T-helper 2 cell treated with Interferon-gamma antibody and Interleukin-4, amounts not matched to agents 100 ng/mL and 5 ng/mL, for 36 hours (primary cell): Measurements from ENCODE around the gene CREB1. TPM values are rescaled to one million over a fixed set of nuclear protein-coding genes. Genes with fewer than 3 reads are reported as not detected.

ENCODE experiments used
- intact Hi-C: fragments of 100-400 bp; cut with micrococcal nuclease; formaldehyde crosslinking; loops from one replicate; pipeline ENCODE4 v1.15.1; 2023
- total RNA-seq: library from RNA; stranded (reverse); gene quantifications from 2 replicates; pipeline ENCODE4 v1.2.3, GENCODE V29; 2022

Gene CREB1
- total RNA-seq, 1 donor from 2014 or later, result 111 TPM

DNA sequence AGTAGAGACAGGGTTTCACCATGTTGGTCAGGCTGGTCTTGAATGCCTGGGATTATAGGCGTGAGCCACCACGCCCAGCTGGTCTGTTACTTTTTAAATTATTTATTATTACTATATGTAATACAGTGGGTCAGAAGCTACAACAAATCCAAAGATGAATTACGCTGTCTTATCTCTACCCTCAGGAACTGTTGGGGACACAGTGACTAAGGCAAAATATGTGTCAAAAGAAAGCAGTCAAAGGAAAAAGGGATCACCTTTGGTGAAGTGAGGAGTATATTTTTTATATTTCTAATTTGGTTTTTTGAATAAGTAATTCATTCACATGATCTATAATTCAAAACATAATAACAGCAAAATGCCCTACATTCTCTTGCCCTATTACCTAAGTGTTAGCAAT, 4.7 kb downstream of the CREB1 start:
- intact Hi-C loops, result loop anchor here (10.0 kb wide), 1 partner anchor 1450 kb away; the partner anchor contains the start of gene INO80D

- intact Hi-C loops, result loop anchor here (10.0 kb wide), 1 partner anchor 1455 kb away; the partner anchor contains the start of gene INO80D
These were observed 9.7 kb downstream of the CREB1 start for GRCh38 chr2:207539470-207539869.

DNA sequence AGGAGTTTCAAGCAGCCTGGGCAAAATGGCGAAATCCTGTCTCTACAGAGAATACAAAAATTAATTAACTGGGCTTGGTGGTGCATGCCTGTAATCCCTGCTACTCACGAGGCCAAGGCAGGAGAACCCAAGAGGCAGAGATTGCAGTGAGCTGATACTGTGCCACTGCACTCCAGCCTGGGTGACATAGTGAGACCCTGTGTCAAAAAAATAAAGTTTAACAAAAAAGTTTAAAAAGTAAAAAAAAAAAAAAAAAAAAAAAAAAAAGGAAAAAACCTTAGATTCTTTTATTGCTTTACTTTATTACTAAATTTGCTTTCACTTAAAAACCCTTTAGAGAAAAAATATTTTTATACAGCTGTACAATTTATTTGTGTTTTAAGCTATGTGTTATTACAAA, 10.7 kb downstream of the CREB1 start:
- intact Hi-C loops, result no loop called here

DNA sequence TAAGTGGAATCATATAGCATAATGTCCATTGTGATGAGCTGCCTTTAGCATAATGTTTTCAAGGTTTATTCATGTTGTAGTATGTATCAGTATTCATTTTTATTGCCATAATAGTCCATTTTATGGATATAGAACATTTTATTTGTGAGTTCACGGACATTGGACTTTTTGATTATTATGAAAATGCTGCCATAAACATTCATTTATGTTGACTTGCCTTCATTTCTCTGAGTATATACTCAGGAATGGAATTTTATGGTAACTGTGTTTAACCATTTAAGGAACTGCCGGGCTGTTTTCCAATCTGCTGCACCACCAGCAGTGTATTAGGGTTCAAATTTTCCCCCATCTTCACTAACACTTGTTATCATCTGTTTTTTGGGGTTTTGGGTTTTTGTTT, 12.2 kb downstream of the CREB1 start:
- intact Hi-C loops, result no loop called here

DNA sequence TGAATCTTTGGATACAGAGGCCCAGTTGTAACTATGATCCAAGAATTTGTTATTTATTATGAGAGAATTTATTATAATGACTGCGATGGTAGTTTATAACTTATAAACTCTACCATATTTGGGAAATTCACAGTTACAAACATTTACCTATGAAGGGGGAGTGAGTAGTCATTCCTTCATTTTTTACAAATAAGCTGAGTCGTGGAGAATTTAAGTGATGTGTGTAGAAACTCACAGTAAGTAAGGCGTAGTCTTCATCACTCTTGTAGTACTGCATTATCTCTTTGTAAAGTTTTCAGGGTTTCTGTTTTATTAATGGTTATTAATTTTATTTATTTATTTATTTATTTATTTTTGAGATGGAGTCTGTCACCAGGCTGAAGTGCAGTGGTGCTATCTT, 13.5 kb downstream of the CREB1 start:
- intact Hi-C loops, result no loop called here

- intact Hi-C loops, result no loop called here
These were observed 17.1 kb downstream of the CREB1 start for GRCh38 chr2:207546822-207547221.

DNA sequence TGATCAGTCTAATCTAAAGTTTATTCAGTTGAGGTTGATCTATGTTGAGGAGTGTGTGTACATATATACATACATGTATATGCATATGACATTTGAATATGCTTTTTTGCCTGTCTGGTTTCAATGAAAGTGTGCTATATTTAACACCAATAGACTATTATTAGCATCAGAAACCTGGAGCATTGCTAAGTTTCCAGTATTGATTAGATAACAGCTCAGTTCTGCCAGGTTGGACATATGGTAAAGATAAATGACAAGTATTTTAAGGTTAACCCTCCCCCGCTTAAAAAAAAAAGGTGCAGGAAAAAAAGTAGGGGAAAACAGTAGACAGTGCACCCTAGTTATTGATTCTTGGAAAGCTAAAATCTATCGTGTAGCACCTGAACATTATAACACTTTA, 19.4 kb downstream of the CREB1 start:
- intact Hi-C loops, result no loop called here

- intact Hi-C loops, result no loop called here
These were observed 28.3 kb downstream of the CREB1 start for GRCh38 chr2:207558079-207558491.

GRCh38 chr2:207561386-207562080, 31.8 kb downstream of the CREB1 start:
- intact Hi-C loops, result no loop called here

DNA sequence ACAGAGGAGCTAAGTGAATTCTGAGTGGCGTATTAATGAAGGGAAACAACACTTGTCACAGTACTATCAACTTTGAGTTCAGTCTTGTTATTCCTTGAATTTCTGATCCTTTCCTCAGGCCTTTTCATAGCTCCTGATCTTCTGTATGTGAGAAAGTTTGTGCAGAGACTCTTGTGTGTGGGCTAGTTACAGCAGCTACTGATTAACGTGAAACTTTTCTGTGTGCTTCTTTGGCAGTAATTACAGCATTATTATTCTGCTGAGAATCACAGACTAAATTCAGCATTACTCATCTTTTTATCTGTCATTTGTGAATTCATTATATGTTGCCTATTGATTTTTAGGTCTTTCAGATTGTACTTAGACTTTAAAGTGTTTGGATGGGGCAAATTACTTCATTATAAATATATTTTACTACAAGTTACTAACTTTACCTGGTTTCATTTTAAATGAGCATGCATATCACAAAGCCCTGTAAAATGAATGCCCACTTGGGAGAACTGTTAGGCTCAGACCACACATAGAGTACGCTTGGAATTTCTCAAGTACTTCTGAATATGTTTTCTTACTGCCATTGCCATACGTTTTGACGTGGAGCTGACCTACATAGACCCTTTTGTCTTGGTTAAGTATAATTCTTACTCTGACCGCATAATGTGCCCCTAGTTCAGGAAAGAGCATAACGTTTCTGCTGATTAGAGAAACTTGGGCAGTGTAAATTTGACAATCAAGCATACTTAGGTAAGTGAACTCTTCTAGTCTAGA, 36.2 kb downstream of the CREB1 start:
- intact Hi-C loops, result no loop called here

DNA sequence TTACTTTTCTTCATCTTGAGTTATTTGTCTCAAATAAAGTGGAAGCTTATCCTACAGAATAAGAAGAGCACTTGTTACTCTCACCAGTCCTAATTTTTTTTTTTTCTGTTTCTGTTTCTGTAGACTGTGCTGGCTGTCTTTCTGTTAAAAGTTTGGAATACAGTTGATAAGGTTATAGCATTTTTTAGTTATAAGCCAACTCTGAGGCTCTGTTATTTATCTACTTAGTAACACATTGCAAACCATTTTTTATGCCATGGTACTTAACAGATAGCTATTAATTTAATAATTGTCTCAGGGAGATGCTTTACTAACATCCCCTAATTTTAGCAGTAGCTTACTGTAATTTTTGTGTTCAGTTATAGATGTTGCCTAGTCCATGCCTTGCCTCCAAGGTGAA, 37.9 kb downstream of the CREB1 start:
- intact Hi-C loops, result no loop called here

- intact Hi-C loops, result loop anchor here (2.0 kb wide), 1 partner anchor 41 kb away; no protein-coding TSS in a partner anchor
These were observed 41.6 kb downstream of the CREB1 start for GRCh38 chr2:207571370-207571769.

DNA sequence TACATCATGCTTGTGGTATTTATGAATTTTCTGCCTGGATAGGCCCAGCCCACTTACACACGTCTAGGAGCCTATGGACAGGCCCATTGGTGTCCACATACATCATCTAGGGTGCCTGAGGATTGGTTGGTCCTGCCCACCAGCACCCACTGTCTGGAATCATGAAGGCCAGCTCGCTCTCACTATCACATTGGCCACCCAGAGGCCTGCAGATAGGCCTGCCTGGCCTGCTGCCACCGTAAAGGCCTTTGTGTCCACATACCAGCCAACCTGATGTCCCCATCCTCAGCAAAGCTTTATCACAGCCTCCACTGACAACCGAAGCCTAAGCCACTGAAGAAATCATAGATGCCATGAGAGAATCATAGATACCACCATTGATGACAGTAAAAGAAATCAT, 55.2 kb downstream of the CREB1 start:
- intact Hi-C loops, result loop anchor here (5.0 kb wide), 1 partner anchor 37 kb away; no protein-coding TSS in a partner anchor

DNA sequence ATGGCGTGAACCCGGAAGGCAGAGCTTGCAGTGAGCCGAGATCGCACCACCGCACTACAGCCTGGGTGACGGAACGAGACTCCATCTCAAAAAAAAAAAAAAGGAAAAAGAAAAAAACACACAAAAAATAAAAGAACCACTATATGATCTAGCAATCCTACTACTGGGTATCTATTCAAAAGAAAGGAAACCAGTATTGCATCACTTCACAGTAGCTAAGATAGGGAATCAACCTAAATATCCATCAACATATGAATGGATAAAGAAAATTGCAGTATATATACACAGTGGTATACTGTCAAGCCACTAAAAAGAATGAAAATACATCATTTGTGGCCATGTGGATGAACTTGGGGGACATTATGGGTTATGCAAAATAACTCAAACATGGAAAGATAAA, 57.5 kb downstream of the CREB1 start:
- intact Hi-C loops, result loop anchor here (5.0 kb wide), 1 partner anchor 35 kb away; no protein-coding TSS in a partner anchor

DNA sequence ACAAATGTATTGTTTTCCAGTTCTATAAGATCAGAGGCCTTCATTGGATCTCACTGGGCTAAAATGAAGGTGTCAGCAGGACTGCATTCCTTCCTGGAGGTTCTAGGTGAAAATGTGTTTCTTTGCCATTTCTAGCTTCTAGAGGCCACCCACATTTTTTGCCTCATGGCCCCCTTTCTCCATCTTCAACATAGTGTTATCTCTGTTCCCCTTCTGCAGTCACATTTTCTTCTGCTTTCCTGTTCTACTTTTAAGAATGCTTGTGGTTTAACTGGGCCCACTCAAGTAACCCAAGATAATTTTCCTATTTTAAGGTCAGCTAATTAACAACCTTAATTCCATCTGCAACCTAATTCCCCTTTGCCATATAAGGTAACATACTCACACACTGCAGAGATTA, 59.4 kb downstream of the CREB1 start:
- intact Hi-C loops, result loop anchor here (5.0 kb wide), 1 partner anchor 33 kb away; no protein-coding TSS in a partner anchor

DNA sequence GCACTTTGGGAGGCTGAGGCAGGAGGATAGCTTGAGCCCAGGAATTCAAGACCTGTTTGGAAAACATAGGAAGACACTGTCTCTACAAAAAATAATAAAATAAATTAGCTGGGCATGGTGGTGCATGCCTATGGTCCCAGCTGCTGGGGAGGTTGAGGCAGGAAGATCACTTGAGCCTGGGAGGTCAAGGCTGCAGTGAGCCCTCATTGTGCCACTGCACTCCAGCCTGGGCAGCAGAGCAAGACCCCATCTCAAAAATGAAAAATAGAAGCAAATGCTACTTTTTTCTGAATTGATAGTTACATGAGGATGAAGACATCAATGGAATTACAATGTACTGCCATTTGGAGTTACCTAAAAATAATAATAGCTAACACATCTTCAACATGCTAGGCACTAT, 63.5 kb downstream of the CREB1 start:
- intact Hi-C loops, result no loop called here

DNA sequence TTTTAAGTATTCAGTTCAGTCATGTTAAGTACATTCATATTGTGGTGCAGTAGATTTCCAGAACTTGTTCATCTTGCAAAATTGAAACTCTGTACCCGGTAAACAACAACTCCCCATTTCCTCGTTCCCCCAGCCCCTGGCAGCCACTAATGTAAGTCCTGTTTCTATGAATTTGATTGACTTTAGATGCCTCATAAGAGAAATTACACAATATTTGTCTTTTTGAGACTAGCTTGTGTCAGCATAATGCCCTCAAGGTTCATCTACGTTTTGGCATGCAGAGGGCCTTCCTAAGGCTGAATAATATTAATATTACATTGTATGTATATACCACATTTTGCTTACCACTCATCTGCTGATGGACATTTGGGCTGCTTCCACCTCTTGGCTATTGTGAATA, 64.5 kb downstream of the CREB1 start:
- intact Hi-C loops, result no loop called here

- intact Hi-C loops, result no loop called here
These were observed 65.0 kb downstream of the CREB1 start for GRCh38 chr2:207594731-207595130.

DNA sequence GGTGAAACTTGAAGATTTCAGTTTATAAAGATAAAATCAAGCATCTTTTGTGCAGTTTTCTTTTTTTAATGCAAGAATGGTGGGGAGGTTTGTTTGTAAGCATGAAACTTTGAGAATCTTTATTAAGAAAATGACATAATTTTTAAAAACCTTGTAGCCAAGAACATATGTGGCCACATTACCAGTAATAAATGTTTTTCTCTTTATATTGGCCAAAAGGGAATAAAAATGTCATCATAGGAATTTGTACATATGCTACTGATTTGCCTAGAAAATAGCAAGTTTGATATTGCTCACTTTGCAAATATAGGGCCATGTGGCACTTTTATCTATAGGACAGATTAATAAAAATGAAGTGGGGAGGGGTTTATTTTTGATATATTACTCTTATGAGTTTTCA, 69.9 kb downstream of the CREB1 start:
- intact Hi-C loops, result no loop called here

DNA sequence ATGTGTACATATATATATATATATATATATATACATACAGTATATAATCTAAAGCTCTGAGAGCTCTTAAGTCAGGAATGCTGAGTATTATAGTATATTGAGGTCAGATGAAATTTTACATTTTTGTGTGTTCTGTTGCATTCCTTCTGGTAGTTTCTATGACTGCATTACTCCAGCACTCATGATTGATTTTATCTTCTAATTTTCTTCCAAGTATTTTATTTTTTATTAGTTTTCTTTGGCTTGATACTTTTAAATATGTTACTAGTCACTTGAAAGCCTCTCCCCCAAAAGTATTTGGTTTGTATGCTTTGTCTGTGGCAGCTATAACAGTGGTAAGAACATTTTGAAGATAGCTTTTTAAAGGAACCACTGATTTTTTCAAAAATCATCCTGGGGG, 70.5 kb downstream of the CREB1 start:
- intact Hi-C loops, result no loop called here

GRCh38 chr2:207601774-207602173, 72.0 kb downstream of the CREB1 start:
- intact Hi-C loops, result no loop called here

DNA sequence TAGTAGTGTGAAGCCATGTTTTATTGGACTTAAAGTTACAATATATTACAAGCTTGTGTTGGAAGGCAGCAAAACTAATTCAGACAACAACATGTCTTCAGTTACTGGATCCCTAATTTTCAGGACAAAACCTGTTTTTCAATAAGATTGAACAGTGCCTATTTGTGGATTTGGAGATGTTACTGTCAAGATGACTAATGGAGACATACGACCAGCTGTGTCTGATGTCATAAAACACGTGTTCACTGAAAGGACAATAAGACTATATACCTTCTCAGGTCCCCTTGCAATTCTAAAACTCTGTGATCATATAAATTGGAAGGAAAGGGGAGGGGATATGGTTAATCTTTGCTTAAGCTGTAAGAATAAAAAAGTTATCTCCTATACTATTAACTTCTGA, 73.7 kb downstream of the CREB1 start:
- intact Hi-C loops, result no loop called here

- intact Hi-C loops, result no loop called here
These were observed 76.6 kb downstream of the CREB1 start for GRCh38 chr2:207606399-207606798.
